Neuronal stem cell (in vitro differentiated cells): ENCODE measurements around the gene ASCC1.

Experiments used
- DNase-seq: peaks from one replicate; pipeline ENCODE4 v3.0.0-alpha.2; 2013; ENCODE audit warnings: low spot score
- H2AFZ ChIP-seq: one replicate; pipeline ENCODE4 v1.6.1; 2013; ENCODE audit warnings: mild to moderate bottlenecking, low read length, inconsistent platforms
- H2AK5ac ChIP-seq: 2 replicates; pipeline ENCODE4 v1.6.1; 2013; ENCODE audit warnings: low read depth, mild to moderate bottlenecking, inconsistent platforms, low read length, moderate library complexity, mixed read lengths
- H2BK120ac ChIP-seq: 2 replicates; pipeline ENCODE4 v1.6.1; 2013; ENCODE audit warnings: low read depth, mild to moderate bottlenecking, inconsistent platforms, low read length, moderate library complexity, mixed read lengths
- H2BK12ac ChIP-seq: one replicate; pipeline ENCODE4 v1.6.1; 2013; ENCODE audit warnings: low read length, inconsistent platforms
- H2BK15ac ChIP-seq: 2 replicates; pipeline ENCODE4 v1.6.1; 2013; ENCODE audit warnings: mild to moderate bottlenecking, low read length, inconsistent platforms, mixed read lengths
- H2BK5ac ChIP-seq: one replicate; pipeline ENCODE4 v1.6.1; 2013; ENCODE audit warnings: inconsistent platforms, mild to moderate bottlenecking, low read length, moderate library complexity
- H3K14ac ChIP-seq: one replicate; pipeline ENCODE4 v1.6.1; 2013; ENCODE audit warnings: low read length, inconsistent platforms
- H3K18ac ChIP-seq: 2 replicates; pipeline ENCODE4 v1.6.1; 2013; ENCODE audit warnings: low read length, inconsistent platforms
- H3K23ac ChIP-seq: 2 replicates; pipeline ENCODE4 v1.6.1; 2013; ENCODE audit warnings: low read depth, mild to moderate bottlenecking, mixed read lengths, low read length, inconsistent platforms; ENCODE audit not compliant: poor library complexity
- H3K27ac ChIP-seq: replicated peaks from 3 replicates; pipeline ENCODE4 v1.5.1; 2013; ENCODE audit warnings: low read length, inconsistent platforms
- H3K27me3 ChIP-seq, 3 experiments: 2 replicates each; pipeline ENCODE4 v1.6.1; 2013; ENCODE audit warnings: low read length in 3 of 3, mild to moderate bottlenecking in 2 of 3, inconsistent platforms in 1 of 3, low read depth in 1 of 3, mixed read lengths in 1 of 3, moderate library complexity in 1 of 3; ENCODE audit not compliant: control insufficient read depth in 3 of 3, insufficient read depth in 3 of 3
- H3K36me3 ChIP-seq, 2 donors: replicated peaks in 1 of 2; 2 replicates each; pipeline ENCODE4 v1.6.1; 2013; ENCODE audit warnings: low read length in 2 of 2; ENCODE audit not compliant: control insufficient read depth in 2 of 2, insufficient read depth in 2 of 2
- H3K4ac ChIP-seq: 2 replicates; pipeline ENCODE4 v1.6.1; 2013; ENCODE audit warnings: inconsistent platforms, mild to moderate bottlenecking, low read length, moderate library complexity
- H3K4me1 ChIP-seq, 2 donors: 1 replicate in 1 of 2; 2 replicates in 1 of 2; pipeline ENCODE4 v1.6.1; 2013; ENCODE audit warnings: low read length in 2 of 2, low read depth in 1 of 2; ENCODE audit not compliant: control insufficient read depth in 2 of 2, insufficient read depth in 1 of 2
- H3K4me2 ChIP-seq: one replicate; pipeline ENCODE4 v1.6.1; 2013; ENCODE audit warnings: mild to moderate bottlenecking, low read length, inconsistent platforms; ENCODE audit not compliant: insufficient read depth, poor library complexity, severe bottlenecking
- H3K4me3 ChIP-seq, 2 donors: 2 replicates each; pipeline ENCODE4 v1.5.1; 2013; ENCODE audit warnings: low read length in 2 of 2, mild to moderate bottlenecking in 2 of 2, inconsistent platforms in 1 of 2, moderate library complexity in 1 of 2
- H3K79me1 ChIP-seq: one replicate; pipeline ENCODE4 v1.6.1; 2013; ENCODE audit warnings: low read depth, mild to moderate bottlenecking, inconsistent platforms, low read length, moderate library complexity
- H3K9ac ChIP-seq: one replicate; pipeline ENCODE4 v1.6.1; 2013; ENCODE audit warnings: mild to moderate bottlenecking, low read depth, low read length, inconsistent platforms; ENCODE audit not compliant: poor library complexity
- H3K9me3 ChIP-seq, 2 donors: replicated peaks in 1 of 2; 2 replicates each; pipeline versions ENCODE3 to v1.6.1; 2013; ENCODE audit warnings: low read length in 2 of 2, mild to moderate bottlenecking in 2 of 2, inconsistent platforms in 1 of 2, low read depth in 1 of 2, mixed read lengths in 1 of 2, moderate library complexity in 1 of 2; ENCODE audit not compliant: control insufficient read depth in 2 of 2, insufficient read depth in 1 of 2
- H4K8ac ChIP-seq: one replicate; pipeline ENCODE4 v1.6.1; 2013; ENCODE audit warnings: low read depth, mild to moderate bottlenecking, inconsistent platforms, low read length, moderate library complexity
- H4K91ac ChIP-seq: one replicate; pipeline ENCODE4 v1.6.1; 2013; ENCODE audit warnings: low read length, low read depth, mild to moderate bottlenecking, inconsistent platforms; ENCODE audit not compliant: poor library complexity
- WGBS, 2 donors: extraction: QIAGEN DNeasy Blood & Tissue Kit; methylation state at CpG; one replicate each; pipeline ENCODE4 v1.1.7; 2013; ENCODE audit warnings: missing lambda C conversion rate in 2 of 2, mixed read lengths in 1 of 2; ENCODE audit not compliant: insufficient read length in 2 of 2, insufficient replicate concordance in 1 of 2; ENCODE audit errors: extremely low coverage in 2 of 2; 5-methylcytosine and 5-hydroxymethylcytosine counted together

Gene ASCC1

DNA sequence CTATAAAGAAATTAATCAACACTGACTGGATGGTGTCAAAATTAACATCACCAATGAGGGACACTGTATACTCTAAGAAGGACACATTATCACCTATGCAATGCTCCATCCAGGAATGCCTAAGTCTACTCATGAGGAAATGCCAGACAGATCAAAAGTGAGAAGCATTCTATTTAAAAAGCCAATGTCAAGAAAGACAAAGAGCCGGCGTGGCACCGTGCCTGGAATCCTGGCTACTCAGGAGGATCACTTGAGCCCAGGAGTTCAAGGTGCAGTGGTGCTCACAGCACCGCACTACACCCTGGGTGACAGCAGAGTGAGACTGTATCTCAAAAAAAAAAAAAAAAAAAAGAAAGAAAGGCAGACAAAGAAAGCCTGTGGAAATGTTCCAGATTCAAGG lies 45.8 kb downstream of the ASCC1 start:
- no peak overlapping the region for H3K27ac ChIP-seq

GRCh38 chr10:72167118-72167517 lies 49.0 kb downstream of the ASCC1 start:
- Histone ChIP-seq H3K14ac (no peak overlapping the region), H3K4ac (no peak overlapping the region), H3K27me3 (no peaks in the 10 kb centered on the region), H3K79me1 (no peaks in the 10 kb centered on the region), H3K27ac (no peak overlapping the region), H3K9ac (no peak overlapping the region), H3K36me3 (no peaks in the 10 kb centered on the region), H3K23ac (no peak overlapping the region), H2BK120ac (no peak overlapping the region), H3K9me3 (no peaks in the 10 kb centered on the region), H3K4me1 (no peaks in the 10 kb centered on the region), H3K18ac (no peak overlapping the region), H4K91ac (no peak overlapping the region), H4K8ac (no peak overlapping the region), H2BK12ac (no peak overlapping the region), H2BK15ac (no peak overlapping the region), H2AFZ (no peak overlapping the region), H3K4me3 (no peak overlapping the region), H3K4me2 (no peak overlapping the region), H2AK5ac (no peak overlapping the region), H2BK5ac (no peak overlapping the region)
- DNase-seq = no peak
- WGBS, 2 donors = no CpG with 5 or more reads among the region's 3 CpGs

More for the DNA sequence above, 45.8 kb downstream of the ASCC1 start:
- no peak overlapping the region for H4K8ac ChIP-seq
- no peaks in the 10 kb centered on the region for H3K27me3 ChIP-seq
- no peak overlapping the region for H2AK5ac ChIP-seq
- H2BK15ac ChIP-seq = no peak overlapping the region
- no peaks in the 10 kb centered on the region for H3K79me1 ChIP-seq
- no peak overlapping the region for H3K18ac ChIP-seq
- no peak overlapping the region for H4K91ac ChIP-seq
- no peaks in the 10 kb centered on the region for H3K9me3 ChIP-seq
- H3K4me1 ChIP-seq = peaks cover 0 to 8% of the 10 kb centered on the region in 2 donors
- no peak overlapping the region for H2AFZ ChIP-seq
- H3K4ac ChIP-seq = no peak overlapping the region
- WGBS, 2 donors = no CpG with 5 or more reads among the region's 4 CpGs
- no peak overlapping the region for H3K4me3 ChIP-seq
- no peak overlapping the region for H2BK12ac ChIP-seq
- no peak overlapping the region for H3K14ac ChIP-seq
- no peak overlapping the region for H2BK120ac ChIP-seq
- H3K9ac ChIP-seq = no peak overlapping the region
- no peak overlapping the region for H2BK5ac ChIP-seq
- no peak overlapping the region for H3K4me2 ChIP-seq
- no peak for DNase-seq
- H3K23ac ChIP-seq = no peak overlapping the region
- H3K36me3 ChIP-seq = no peaks in the 10 kb centered on the region

GRCh38 chr10:72164617-72165016 lies 51.5 kb downstream of the ASCC1 start:
- Histone ChIP-seq H2BK5ac (no peak overlapping the region), H3K4me2 (no peak overlapping the region), H3K14ac (no peak overlapping the region), H3K27me3 (no peaks in the 10 kb centered on the region), H3K4ac (no peak overlapping the region), H4K8ac (no peak overlapping the region), H2BK12ac (no peak overlapping the region), H3K4me1 (no peaks in the 10 kb centered on the region), H3K27ac (no peak overlapping the region), H4K91ac (no peak overlapping the region), H3K79me1 (no peaks in the 10 kb centered on the region), H2BK120ac (no peak overlapping the region), H2AK5ac (no peak overlapping the region), H2BK15ac (no peak overlapping the region), H3K9me3 (no peaks in the 10 kb centered on the region), H3K9ac (no peak overlapping the region), H3K23ac (no peak overlapping the region), H3K36me3 (peaks cover 0 to 4% of the 10 kb centered on the region in 2 donors), H3K18ac (no peak overlapping the region), H3K4me3 (no peak overlapping the region), H2AFZ (no peak overlapping the region)
- no CpG with 5 or more reads among the region's 2 CpGs for WGBS, 2 donors
- DNase-seq = no peak

DNA sequence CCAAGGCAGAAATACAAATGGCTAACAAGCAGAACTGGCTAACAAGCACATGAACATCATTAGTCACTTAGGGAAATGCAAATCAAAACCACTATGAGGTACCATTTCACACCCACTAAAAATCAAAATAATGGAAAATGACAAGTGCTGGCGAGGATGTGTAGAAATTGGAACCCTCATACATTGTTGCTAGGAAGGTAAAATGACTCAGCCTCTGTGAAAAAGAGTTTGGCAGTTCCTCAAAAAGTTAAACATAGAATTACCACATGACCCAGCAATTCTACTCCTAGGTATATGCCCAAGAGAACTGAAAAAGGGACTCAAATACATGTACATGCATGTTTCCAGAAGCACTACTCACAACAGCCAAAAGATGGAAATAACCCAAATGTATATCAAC lies 53.1 kb downstream of the ASCC1 start:
- no CpG with 5 or more reads among the region's 1 CpG for WGBS, 2 donors
- no peak overlapping the region for H4K8ac ChIP-seq
- H3K4me3 ChIP-seq = no peak overlapping the region
- H2BK120ac ChIP-seq = no peak overlapping the region
- no peak overlapping the region for H2BK12ac ChIP-seq
- no peak overlapping the region for H3K23ac ChIP-seq
- no peaks in the 10 kb centered on the region for H3K9me3 ChIP-seq
- peaks cover 0 to 4% of the 10 kb centered on the region in 2 donors for H3K36me3 ChIP-seq
- no peak overlapping the region for H3K9ac ChIP-seq
- no peak for DNase-seq
- no peak overlapping the region for H3K18ac ChIP-seq
- no peak overlapping the region for H3K4me2 ChIP-seq
- H3K4ac ChIP-seq = no peak overlapping the region
- H2BK5ac ChIP-seq = no peak overlapping the region
- H2AK5ac ChIP-seq = no peak overlapping the region
- H3K4me1 ChIP-seq = peaks cover 3 to 16% of the 10 kb centered on the region in 2 donors
- H3K14ac ChIP-seq = no peak overlapping the region
- H2AFZ ChIP-seq = no peak overlapping the region
- no peak overlapping the region for H3K27ac ChIP-seq
- H2BK15ac ChIP-seq = no peak overlapping the region
- no peak overlapping the region for H4K91ac ChIP-seq
- no peaks in the 10 kb centered on the region for H3K79me1 ChIP-seq
- no peaks in the 10 kb centered on the region for H3K27me3 ChIP-seq
